Spleen (tissue), 11 donors: Measurements from ENCODE around the gene ZGPAT. TPM values are rescaled to one million over a fixed set of nuclear protein-coding genes. Genes with fewer than 3 reads are reported as not detected.

Experiments
- DNase-seq: peaks from one replicate; pipeline ENCODE4 v3.0.0-alpha.2; 2020
- H3K27ac ChIP-seq, 8 donors: fragments of 200-600 bp; sonication (generic) in 7 of 8; 1 replicate in 4 of 8; 2 replicates in 4 of 8; pipeline versions ENCODE4 v1.5.0 to v1.8.0; 2016 to 2021; ENCODE audit warnings: inconsistent platforms in 4 of 8, mild to moderate bottlenecking in 4 of 8, moderate library complexity in 1 of 8
- H3K27me3 ChIP-seq, 7 donors: fragments of 200-600 bp; sonication (generic) in 6 of 7; replicated peaks in 1 of 7; 1 replicate in 4 of 7; 2 replicates in 3 of 7; pipeline versions ENCODE4 v1.5.0 to v1.8.0; 2016 to 2021; ENCODE audit warnings: inconsistent platforms in 3 of 7, mild to moderate bottlenecking in 1 of 7
- H3K36me3 ChIP-seq, 6 donors: fragments of 200-600 bp; sonication (generic) in 5 of 6; 1 replicate in 4 of 6; 2 replicates in 2 of 6; pipeline versions ENCODE4 v1.5.0 to v1.8.0; 2016 to 2021; ENCODE audit warnings: inconsistent platforms in 2 of 6
- H3K4me1 ChIP-seq, 6 donors: fragments of 200-600 bp; sonication (generic) in 5 of 6; 1 replicate in 3 of 6; 2 replicates in 3 of 6; pipeline versions ENCODE4 v1.5.0 to v1.8.0; 2016 to 2021; ENCODE audit warnings: inconsistent platforms in 3 of 6
- H3K4me3 ChIP-seq, 8 donors: fragments of 200-600 bp; sonication (generic) in 7 of 8; 1 replicate in 4 of 8; 2 replicates in 4 of 8; pipeline versions ENCODE4 v1.5.0 to v1.8.0; 2016 to 2021; ENCODE audit warnings: inconsistent platforms in 4 of 8, mild to moderate bottlenecking in 4 of 8, moderate library complexity in 2 of 8
- H3K9me3 ChIP-seq, 8 donors: fragments of 200-600 bp; sonication (generic) in 7 of 8; 1 replicate in 4 of 8; 2 replicates in 4 of 8; pipeline versions ENCODE4 v1.5.0 to v1.8.0; 2016 to 2021; ENCODE audit warnings: inconsistent platforms in 4 of 8
- POLR2A ChIP-seq, 3 donors: fragments of 450-650 bp; IDR thresholded peaks; one replicate each; pipeline ENCODE4 v1.5.1; 2017; ENCODE audit warnings: antibody characterized with exemption in 3 of 3, mild to moderate bottlenecking in 1 of 3
- POLR2AphosphoS5 ChIP-seq, 3 donors: sonication (generic); formaldehyde crosslinking; IDR thresholded peaks; one replicate each; pipeline ENCODE4 v1.5.1; 2017; ENCODE audit warnings: antibody characterized with exemption in 3 of 3
- WGBS, 5 donors: extraction: QIAGEN DNeasy Blood & Tissue Kit in 3 of 5; methylation state at CpG; one replicate each; pipeline versions ENCODE4 v1.1.5 to v1.1.7; 2013 to 2018; 5-methylcytosine and 5-hydroxymethylcytosine counted together
- intact Hi-C: fragments of 100-400 bp; cut with DNase I; formaldehyde crosslinking; loops from one replicate; pipeline ENCODE4 v1.15.0; 2023; ENCODE audit warnings: low total_unique reads
- polyA plus RNA-seq, 3 donors: library from polyadenylated mRNA; stranded (reverse); fragments of 200-250 nt; gene quantifications; one replicate each; pipeline ENCODE4 v1.2.1, GENCODE V29; 2013
- total RNA-seq, 7 donors: library from RNA; depleted of rRNA in 3 of 7; stranded (reverse); fragments of >200 nt in 3 of 7; fragmentation: NEBNext Ultra II Directional in 4 of 7; extraction: Animal tissue kit (Norgen Biotek cat#: 25700) in 4 of 7; gene quantifications; one replicate each; pipeline versions ENCODE4 v1.1.0 to v1.2.1, GENCODE V29; 2016 to 2021
- TF ChIP-seq, protein P1 (sequence below), 11 experiments: fragments of 200-600 bp in 7 of 11; fragments of 450-650 bp in 4 of 11; sonication (generic) in 4 of 11; IDR thresholded peaks in 8 of 11; conservative IDR thresholded peaks in 3 of 11; 1 replicate in 7 of 11; 2 replicates in 4 of 11; pipeline versions ENCODE4 v1.4.0 to v1.8.0; 2016 to 2021; ENCODE audit warnings: antibody characterized with exemption in 11 of 11, inconsistent platforms in 4 of 11, mild to moderate bottlenecking in 1 of 11
- donor health status: healthy with polysubstance abuse.
- donor health status: DM: no; HTN: no; CAD: no; lungs with moderate emphysema.
- donor health status: DM: no; HTN: no; CAD: no.
- donor health status: Bipolar disorder and iron deficiency.
- donor health status: healthy.
- donor health status: DM: no; HTN: no; CAD: no.
- donor health status: DM: yes; HTN: yes; CAD: no.

The ZGPAT gene
- total and polyA plus RNA-seq, 10 donors = 23.6 to 72.8 (median 38.2) TPM

DNA sequence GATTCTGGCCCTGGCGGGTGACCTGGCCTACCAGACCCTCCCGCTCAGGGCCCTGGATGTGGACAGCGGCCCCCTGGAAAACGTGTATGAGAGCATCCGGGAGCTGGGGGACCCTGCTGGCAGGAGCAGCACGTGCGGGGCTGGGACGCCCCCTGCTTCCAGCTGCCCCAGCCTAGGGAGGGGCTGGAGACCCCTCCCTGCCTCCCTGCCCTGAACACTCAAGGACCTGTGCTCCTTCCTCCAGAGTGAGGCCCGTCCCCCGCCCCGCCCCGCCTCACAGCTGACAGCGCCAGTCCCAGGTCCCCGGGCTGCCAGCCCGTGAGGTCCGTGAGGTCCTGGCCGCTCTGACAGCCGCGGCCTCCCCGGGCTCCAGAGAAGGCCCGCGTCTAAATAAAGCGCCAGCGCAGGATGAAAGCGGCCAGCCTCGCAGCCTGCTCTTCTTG is 30.9 kb downstream of the ZGPAT start:
- 20 to 32% (median 24%) methylated on average over 8 to 26 of the region's 26 CpGs for WGBS, 5 donors
- Histone ChIP-seq H3K4me1 (peaks cover 45 to 84% (median 70%) of the 10 kb centered on the region in 6 donors), H3K4me3 (peak overlapping the region in 7 of 8 donors; percentile 36 to 90 (median 56))

DNA sequence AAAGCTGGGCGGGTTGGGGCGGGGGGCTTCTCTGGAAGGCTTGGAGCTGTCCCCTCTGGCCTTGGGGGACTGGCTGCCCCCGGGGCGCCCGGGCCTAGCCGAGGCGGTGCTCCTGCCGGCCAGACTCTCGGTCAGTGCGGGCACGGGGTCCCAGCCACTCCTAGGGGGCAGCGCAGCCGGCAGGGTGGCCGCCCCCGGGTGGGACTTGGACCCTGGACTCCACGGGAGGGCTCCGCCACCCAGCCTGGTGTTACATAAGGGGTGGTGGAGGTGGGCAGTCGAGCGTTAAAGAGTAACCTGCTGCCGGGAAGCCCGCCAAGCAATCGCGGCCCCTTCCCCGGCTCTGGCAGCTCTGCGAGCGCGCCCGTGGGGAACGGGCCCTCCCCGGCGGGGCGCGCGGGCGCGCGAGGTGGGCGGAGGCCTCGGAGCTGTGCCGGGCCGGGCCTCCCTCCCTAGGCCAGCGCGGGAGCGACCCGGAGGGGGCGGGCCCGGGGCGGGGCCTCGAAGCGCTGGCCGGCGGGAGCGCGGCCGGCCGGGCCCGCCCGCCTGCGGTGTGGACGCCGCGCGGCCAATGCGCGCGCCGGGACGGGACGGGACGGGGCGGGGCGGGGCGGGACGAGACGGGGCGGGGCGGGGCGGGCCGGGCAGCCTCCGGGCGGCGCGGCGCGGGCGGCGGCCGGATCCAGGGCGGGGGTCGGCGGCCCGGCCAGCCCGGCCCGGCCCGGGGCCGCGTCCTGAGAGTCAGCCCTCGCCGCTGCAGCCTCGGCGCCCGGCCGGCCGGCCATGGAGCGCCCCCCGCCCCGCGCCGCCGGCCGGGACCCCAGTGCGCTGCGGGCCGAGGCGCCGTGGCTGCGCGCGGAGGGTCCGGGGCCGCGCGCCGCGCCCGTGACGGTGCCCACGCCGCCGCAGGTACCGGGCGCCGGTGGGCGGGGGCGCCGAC is 31.6 kb downstream of the ZGPAT start, which contains the start of gene SLC2A4RG:
SLC2A4RG (plus strand) TSS at position 647 of the 940 bp plus-strand sequence; CDS start at position 784, 137 bp downstream.
- peak; percentile 95 for DNase-seq

More for the DNA sequence above, 30.9 kb downstream of the ZGPAT start:
- peak overlapping the region; percentile 72 to 87 (median 84) for H3K27ac ChIP-seq
- DNase-seq = peak; percentile 92
- H3K9me3 ChIP-seq = no peaks in the 10 kb centered on the region
- H3K36me3 ChIP-seq = peaks cover 0 to 59% (median 45%) of the 10 kb centered on the region in 6 donors
- peaks cover 0 to 19% (median 0%) of the 10 kb centered on the region in 7 donors for H3K27me3 ChIP-seq
- intact Hi-C loops = no loop called here
- no peak for TF ChIP-seq POLR2AphosphoS5 (IDR thresholded peaks at IDR 0.05)
- no peak for TF ChIP-seq POLR2A (IDR thresholded peaks at IDR 0.05)
- TF ChIP-seq, protein P1, sequence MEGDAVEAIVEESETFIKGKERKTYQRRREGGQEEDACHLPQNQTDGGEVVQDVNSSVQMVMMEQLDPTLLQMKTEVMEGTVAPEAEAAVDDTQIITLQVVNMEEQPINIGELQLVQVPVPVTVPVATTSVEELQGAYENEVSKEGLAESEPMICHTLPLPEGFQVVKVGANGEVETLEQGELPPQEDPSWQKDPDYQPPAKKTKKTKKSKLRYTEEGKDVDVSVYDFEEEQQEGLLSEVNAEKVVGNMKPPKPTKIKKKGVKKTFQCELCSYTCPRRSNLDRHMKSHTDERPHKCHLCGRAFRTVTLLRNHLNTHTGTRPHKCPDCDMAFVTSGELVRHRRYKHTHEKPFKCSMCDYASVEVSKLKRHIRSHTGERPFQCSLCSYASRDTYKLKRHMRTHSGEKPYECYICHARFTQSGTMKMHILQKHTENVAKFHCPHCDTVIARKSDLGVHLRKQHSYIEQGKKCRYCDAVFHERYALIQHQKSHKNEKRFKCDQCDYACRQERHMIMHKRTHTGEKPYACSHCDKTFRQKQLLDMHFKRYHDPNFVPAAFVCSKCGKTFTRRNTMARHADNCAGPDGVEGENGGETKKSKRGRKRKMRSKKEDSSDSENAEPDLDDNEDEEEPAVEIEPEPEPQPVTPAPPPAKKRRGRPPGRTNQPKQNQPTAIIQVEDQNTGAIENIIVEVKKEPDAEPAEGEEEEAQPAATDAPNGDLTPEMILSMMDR (IDR thresholded peaks at IDR 0.05 in 8 of 11, conservative IDR thresholded peaks at IDR 0.05 in 3 of 11) = no peak

DNA sequence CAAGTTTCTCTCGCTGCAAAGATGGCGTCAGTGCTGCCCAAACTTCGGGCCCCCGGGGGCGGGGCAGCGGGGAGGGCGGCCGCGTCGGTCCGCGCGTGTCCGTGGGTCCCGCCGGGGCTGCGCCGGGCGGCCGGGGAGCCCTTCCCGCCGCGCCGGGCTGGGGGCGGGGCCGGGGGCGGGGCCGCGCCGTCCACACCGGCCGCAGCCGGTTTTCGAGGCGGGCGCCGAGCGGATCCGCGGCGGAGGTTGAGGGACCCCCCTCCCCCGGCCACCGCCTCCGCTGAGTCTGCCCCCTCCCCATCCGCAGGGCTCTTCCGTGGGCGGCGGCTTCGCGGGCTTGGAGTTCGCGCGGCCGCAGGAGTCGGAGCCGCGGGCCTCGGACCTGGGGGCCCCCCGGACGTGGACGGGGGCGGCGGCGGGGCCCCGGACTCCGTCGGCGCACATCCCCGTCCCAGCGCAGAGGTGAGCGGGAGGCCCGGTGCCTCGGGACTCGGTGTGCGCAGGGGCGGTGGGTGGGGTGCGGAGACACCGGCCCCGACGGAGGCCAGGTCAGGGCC is 32.3 kb downstream of the ZGPAT start:
- peak; percentile 92 for DNase-seq
- Histone ChIP-seq H3K36me3 (peaks cover 0 to 56% (median 31%) of the 10 kb centered on the region in 6 donors), H3K27ac (peak overlapping the region; percentile 81 to 90 (median 87)), H3K9me3 (no peaks in the 10 kb centered on the region), H3K4me1 (peaks cover 45 to 92% (median 71%) of the 10 kb centered on the region in 6 donors), H3K27me3 (peaks cover 0 to 19% (median 0%) of the 10 kb centered on the region in 7 donors), H3K4me3 (peak overlapping the region; percentile 42 to 90 (median 65))
- intact Hi-C loops = no loop called here
- TF ChIP-seq POLR2AphosphoS5 (IDR thresholded peaks at IDR 0.05) (no peak), POLR2A (IDR thresholded peaks at IDR 0.05) (no peak)
- TF ChIP-seq, protein P1 (IDR thresholded peaks at IDR 0.05 in 8 of 11, conservative IDR thresholded peaks at IDR 0.05 in 3 of 11) = no peak
- WGBS, 5 donors = 0 to 2% (median 1%) methylated on average over 12 to 80 of the region's 80 CpGs

More for the DNA sequence above, 31.6 kb downstream of the ZGPAT start, which contains the start of gene SLC2A4RG:
- intact Hi-C loops = no loop called here
- H3K4me3 ChIP-seq = peak within 1 kb of the TSS; percentile 42 to 90 (median 65)
- H3K27ac ChIP-seq = peak within 1 kb of the TSS; percentile 81 to 90 (median 87)
- peaks cover 0 to 56% (median 38%) of the 10 kb centered on the region in 6 donors for H3K36me3 ChIP-seq
- peaks cover 0 to 19% (median 0%) of the 10 kb centered on the region in 7 donors for H3K27me3 ChIP-seq
- WGBS, 5 donors = 1 to 6% (median 1%) methylated on average over 28 to 136 of the region's 136 CpGs
- no peaks in the 10 kb centered on the region for H3K9me3 ChIP-seq
- H3K4me1 ChIP-seq = peaks cover 45 to 91% (median 71%) of the 10 kb centered on the region in 6 donors
- TF ChIP-seq POLR2AphosphoS5 (IDR thresholded peaks at IDR 0.05) (peak in 2 of 3 donors; percentile 36 to 57), POLR2A (IDR thresholded peaks at IDR 0.05) (no peak)
- TF ChIP-seq, protein P1 (IDR thresholded peaks at IDR 0.05 in 8 of 11, conservative IDR thresholded peaks at IDR 0.05 in 3 of 11) = no peak
